UCSD-AML1 (cell line): ENCODE measurements around the gene NDUFAF7.
"Not testable (repeated sequence)": the region's sequence is repeated elsewhere in the genome, so short reads cannot be mapped to it uniquely, and the experiment has no call there.

Source experiments
- DNase-seq: peaks from one replicate; lab custom pipeline; 2025; ENCODE audit not compliant: unreplicated experiment; lab: John Stamatoyannopoulos, UW

The NDUFAF7 gene

GRCh38 chr2:37231241-37232130 lies at the start of gene NDUFAF7, which contains the start of gene CEBPZ:
Gene NDUFAF7 (plus strand): TSS chr2:37231658. CDS start chr2:37231706, 48 bp downstream.
Gene CEBPZ (minus strand): TSS chr2:37231596. CDS start chr2:37231567, 29 bp downstream.
- peak; percentile 88 for DNase-seq

- no peak for DNase-seq
Measured at GRCh38 chr2:37181726-37182684, 49.5 kb upstream of the NDUFAF7 start.

GRCh38 chr2:37188570-37188969 lies 42.9 kb upstream of the NDUFAF7 start, which contains the start of gene SULT6B1:
Gene SULT6B1 (minus strand): TSS chr2:37188670. CDS start chr2:37188640, 30 bp downstream.
- no peak for DNase-seq

- peak; percentile 21 for DNase-seq
Measured at GRCh38 chr2:37189452-37190153, 41.9 kb upstream of the NDUFAF7 start.

- no peak for DNase-seq
Measured at GRCh38 chr2:37190290-37190689, 41.2 kb upstream of the NDUFAF7 start.

GRCh38 chr2:37191253-37191652 lies 40.2 kb upstream of the NDUFAF7 start:
- no peak for DNase-seq

- DNase-seq: no peak
Measured at GRCh38 chr2:37191747-37192146, 39.7 kb upstream of the NDUFAF7 start.

- no peak for DNase-seq
Measured at GRCh38 chr2:37192551-37192950, 38.9 kb upstream of the NDUFAF7 start.

GRCh38 chr2:37195862-37196319 lies 35.6 kb upstream of the NDUFAF7 start:
- DNase-seq: not testable (repeated sequence)

GRCh38 chr2:37196320-37197195 lies 34.9 kb upstream of the NDUFAF7 start, which contains the start of gene CEBPZOS:
Gene CEBPZOS (plus strand): TSS chr2:37196496. CDS start chr2:37199705, 3,209 bp downstream.
- DNase-seq: peak; percentile 86

GRCh38 chr2:37198681-37199065 lies 32.8 kb upstream of the NDUFAF7 start:
- DNase-seq: no peak

- no peak for DNase-seq
Measured at GRCh38 chr2:37201208-37201607, 30.2 kb upstream of the NDUFAF7 start.

GRCh38 chr2:37201766-37202165 lies 29.7 kb upstream of the NDUFAF7 start:
- DNase-seq: no peak

- DNase-seq: no peak
Measured at GRCh38 chr2:37203708-37204107, 27.8 kb upstream of the NDUFAF7 start.

GRCh38 chr2:37205071-37205661 lies 26.3 kb upstream of the NDUFAF7 start:
- not testable (repeated sequence) for DNase-seq

GRCh38 chr2:37205689-37206341 lies 25.6 kb upstream of the NDUFAF7 start:
- no peak for DNase-seq

- DNase-seq: not testable (repeated sequence)
Measured at GRCh38 chr2:37206760-37207159, 24.7 kb upstream of the NDUFAF7 start.

- DNase-seq: no peak
Measured at GRCh38 chr2:37211212-37211611, 20.2 kb upstream of the NDUFAF7 start.

- DNase-seq: no peak
Measured at GRCh38 chr2:37211939-37212338, 19.5 kb upstream of the NDUFAF7 start.
